HG02973 (cell line): ENCODE measurements around the gene TRERF1.

Experiments used
- ATAC-seq: cut with Tn5 transposase; IDR thresholded peaks from one replicate; pipeline ENCODE4 v1.9.1; 2021; ENCODE audit warnings: moderate library complexity; ENCODE audit not compliant: unreplicated experiment

Gene TRERF1

GRCh38 chr6:42259286-42259685, 192.4 kb downstream of the TRERF1 start:
- no peak for ATAC-seq

GRCh38 chr6:42257614-42258013, 194.1 kb downstream of the TRERF1 start:
- ATAC-seq = no peak

- ATAC-seq = no peak
These were observed 194.7 kb downstream of the TRERF1 start for GRCh38 chr6:42257063-42257462.

GRCh38 chr6:42255050-42255449, 196.7 kb downstream of the TRERF1 start:
- ATAC-seq = no peak

- ATAC-seq = no peak
These were observed 197.2 kb downstream of the TRERF1 start for GRCh38 chr6:42254505-42254904.

- ATAC-seq = no peak
These were observed 199.7 kb downstream of the TRERF1 start for GRCh38 chr6:42251911-42252637.

GRCh38 chr6:42251500-42251899, 200.2 kb downstream of the TRERF1 start:
- ATAC-seq = no peak

GRCh38 chr6:42250274-42250931, 201.3 kb downstream of the TRERF1 start:
- ATAC-seq = no peak

GRCh38 chr6:42249279-42249678, 202.4 kb downstream of the TRERF1 start:
- ATAC-seq = no peak

GRCh38 chr6:42243046-42243445, 208.7 kb downstream of the TRERF1 start:
- ATAC-seq = no peak

- no peak for ATAC-seq
These were observed 209.8 kb downstream of the TRERF1 start for GRCh38 chr6:42241915-42242314.

GRCh38 chr6:42239736-42240375, 211.9 kb downstream of the TRERF1 start:
- ATAC-seq = no peak

GRCh38 chr6:42239333-42239732, 212.4 kb downstream of the TRERF1 start:
- ATAC-seq = no peak

GRCh38 chr6:42237857-42238256, 213.9 kb downstream of the TRERF1 start:
- no peak for ATAC-seq

GRCh38 chr6:42236682-42237473, 214.8 kb downstream of the TRERF1 start:
- ATAC-seq = no peak

- ATAC-seq = no peak
These were observed 215.7 kb downstream of the TRERF1 start for GRCh38 chr6:42236030-42236429.

- ATAC-seq = no peak
These were observed 219.7 kb downstream of the TRERF1 start for GRCh38 chr6:42232035-42232434.

GRCh38 chr6:42230345-42231321, 221.1 kb downstream of the TRERF1 start:
- ATAC-seq = no peak

- no peak for ATAC-seq
These were observed 222.1 kb downstream of the TRERF1 start for GRCh38 chr6:42229506-42230119.

GRCh38 chr6:42228305-42228704, 223.4 kb downstream of the TRERF1 start:
- ATAC-seq = no peak
